GM19043 (cell line): Measurements from ENCODE around the gene HSPA9.
A peak's percentile ranks its signal among the peaks of the same experiment; 100 is the strongest.

Source experiments
- ATAC-seq: cut with Tn5 transposase; IDR thresholded peaks from one replicate; pipeline ENCODE4 v1.9.1; 2021; ENCODE audit warnings: low read depth; ENCODE audit not compliant: unreplicated experiment

HSPA9 gene

GRCh38 chr5:138596105-138596881 lies 21.1 kb upstream of the HSPA9 start:
- no peak for ATAC-seq

DNA sequence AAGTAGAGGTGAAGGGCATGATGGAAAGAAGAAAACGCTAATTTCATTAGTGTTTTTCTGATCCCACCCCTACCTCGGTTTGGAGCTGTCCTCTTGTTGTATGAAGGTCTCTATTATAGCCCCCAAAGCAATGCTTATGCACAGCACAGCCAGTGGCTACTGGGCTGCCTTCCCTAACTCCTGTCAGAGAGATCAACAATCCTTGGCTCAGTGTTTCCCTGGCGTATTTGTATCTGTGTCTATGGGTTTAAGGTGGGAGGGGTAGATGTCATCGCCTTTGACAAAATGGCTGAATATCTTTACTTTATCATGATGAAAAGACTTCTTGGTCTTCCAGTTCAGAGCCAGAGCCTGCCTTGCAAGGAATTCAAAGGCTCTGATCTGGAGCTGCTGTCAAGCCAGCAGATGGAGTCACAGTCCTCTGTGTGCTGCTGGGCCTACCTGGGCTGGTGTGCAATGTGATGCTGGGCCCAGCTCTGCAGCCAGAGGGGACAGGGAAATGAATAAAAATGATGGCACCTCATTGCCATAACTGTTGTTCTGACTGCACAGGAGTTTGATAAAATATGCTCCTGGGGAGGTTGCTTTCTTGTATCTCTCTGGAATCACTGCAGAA lies 20.1 kb upstream of the HSPA9 start:
- ATAC-seq = no peak

GRCh38 chr5:138594305-138595058 lies 19.3 kb upstream of the HSPA9 start:
- ATAC-seq = no peak

DNA sequence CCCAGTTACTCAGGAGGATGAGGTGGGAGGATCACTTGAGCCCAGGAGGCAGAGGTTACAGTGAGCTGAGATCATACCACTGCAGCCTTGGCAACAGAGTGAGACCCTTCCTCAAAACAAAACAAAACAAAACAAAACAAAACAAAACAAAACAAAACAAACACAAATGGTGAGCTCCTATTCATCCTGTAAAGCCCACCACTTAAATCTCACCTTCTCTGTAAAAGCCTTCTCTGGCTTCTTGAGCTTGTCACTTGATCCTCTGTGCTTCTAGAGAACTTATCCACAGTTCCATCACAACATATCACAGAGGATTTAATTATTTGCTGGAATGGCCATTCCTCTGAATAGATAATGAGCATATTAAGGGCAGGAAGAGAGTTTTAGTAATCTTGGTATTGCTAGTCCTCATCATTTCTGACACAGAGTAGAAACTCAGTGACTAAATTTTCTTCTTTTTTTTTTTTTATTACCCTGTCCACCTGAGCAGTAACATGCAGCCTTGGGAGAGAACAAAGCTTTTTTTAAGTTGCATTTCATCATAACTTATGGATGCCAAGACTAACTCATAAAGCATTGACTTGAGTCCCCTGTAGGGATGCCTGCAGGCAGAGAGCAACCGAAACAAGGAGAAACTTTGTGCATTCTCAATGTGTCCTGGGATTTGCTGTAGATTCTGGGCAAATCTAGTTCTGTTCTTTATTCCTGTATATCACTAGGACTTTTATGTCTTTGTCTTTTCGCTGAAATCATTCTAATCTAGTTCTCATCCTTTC lies 13.0 kb upstream of the HSPA9 start:
- no peak for ATAC-seq

- no peak for ATAC-seq
Observed at GRCh38 chr5:138585157-138585556, 10.0 kb upstream of the HSPA9 start.

GRCh38 chr5:138583984-138584637 lies 8.9 kb upstream of the HSPA9 start:
- no peak for ATAC-seq

GRCh38 chr5:138582959-138583358 lies 7.8 kb upstream of the HSPA9 start:
- no peak for ATAC-seq

GRCh38 chr5:138580777-138581176 lies 5.6 kb upstream of the HSPA9 start:
- ATAC-seq = no peak

GRCh38 chr5:138580001-138580400 lies 4.8 kb upstream of the HSPA9 start:
- no peak for ATAC-seq

DNA sequence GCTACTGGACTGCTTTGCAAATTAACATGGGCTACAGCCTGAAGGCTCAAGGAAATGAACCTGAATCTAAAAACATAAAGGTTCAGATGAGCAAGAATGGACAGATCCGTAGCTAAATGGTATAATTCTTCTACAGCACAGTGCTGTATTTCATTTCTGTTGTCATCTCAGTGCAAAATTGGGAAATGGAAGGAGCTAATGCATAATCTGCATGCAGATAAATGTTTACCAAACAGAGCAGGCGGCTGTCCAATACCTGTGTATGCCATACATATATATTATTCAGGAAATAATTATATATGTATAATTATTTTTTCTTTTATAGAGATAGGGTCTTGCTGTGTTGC lies 4.3 kb upstream of the HSPA9 start:
- ATAC-seq = no peak

- no peak for ATAC-seq
Observed at GRCh38 chr5:138577452-138577851, 2.3 kb upstream of the HSPA9 start.

GRCh38 chr5:138574744-138575193 lies 432 bp downstream of the HSPA9 start:
- peak; percentile 9 for ATAC-seq

- no peak for ATAC-seq
Observed at GRCh38 chr5:138573949-138574670, 1.1 kb downstream of the HSPA9 start.

DNA sequence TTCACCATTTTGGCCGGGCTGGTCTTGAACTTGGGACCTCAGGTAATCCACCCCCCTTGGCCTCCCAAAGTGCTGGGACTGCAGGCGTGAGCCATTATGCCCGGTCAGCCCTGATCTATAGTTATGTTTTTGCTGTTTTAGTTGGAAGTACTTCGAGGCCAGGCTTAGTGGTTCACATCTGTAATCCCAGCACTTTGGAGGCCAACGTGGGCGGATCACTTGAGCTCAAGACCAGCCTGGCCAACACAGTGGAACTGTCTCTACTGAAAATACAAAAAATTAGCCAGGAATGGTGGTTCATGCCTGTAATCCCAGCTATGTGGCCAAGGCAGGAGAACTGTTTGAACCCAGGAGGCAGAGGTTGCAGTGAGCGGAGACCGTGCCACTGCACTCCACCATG lies 2.0 kb downstream of the HSPA9 start:
- no peak for ATAC-seq

GRCh38 chr5:138570871-138571270 lies 4.3 kb downstream of the HSPA9 start:
- ATAC-seq = no peak

GRCh38 chr5:138569782-138570181 lies 5.4 kb downstream of the HSPA9 start:
- ATAC-seq = no peak

- ATAC-seq = no peak
Observed at GRCh38 chr5:138568061-138568824, 7.0 kb downstream of the HSPA9 start.

GRCh38 chr5:138566792-138567191 lies 8.4 kb downstream of the HSPA9 start:
- ATAC-seq = no peak
